Peyer's patch (tissue), 4 donors: Measurements from ENCODE around the gene ZNF783.

Source experiments
- CTCF ChIP-seq, 6 experiments: fragments of 450-650 bp in 4 of 6; fragments of 200-600 bp in 2 of 6; sonication (generic) in 1 of 6; IDR thresholded peaks; one replicate each; pipeline ENCODE4 v1.5.1; 2017 to 2019; ENCODE audit warnings: antibody characterized with exemption in 6 of 6, mild to moderate bottlenecking in 3 of 6, moderate library complexity in 1 of 6
- POLR2A ChIP-seq, 2 donors: fragments of 450-650 bp; IDR thresholded peaks; one replicate each; pipeline ENCODE4 v1.5.1; 2017; ENCODE audit warnings: antibody characterized with exemption in 2 of 2, mild to moderate bottlenecking in 2 of 2, moderate library complexity in 2 of 2

- TF ChIP-seq CTCF (IDR thresholded peaks at IDR 0.05) (no peak), POLR2A (IDR thresholded peaks at IDR 0.05) (no peak)
Observed at GRCh38 chr7:149322737-149323136, 60.7 kb downstream of the ZNF783 start.
